GM12864 (cell line): ENCODE measurements around the gene NHS.

Experiments used
- DNase-seq: peaks from one replicate; pipeline ENCODE4 v3.0.0-alpha.2; 2011; ENCODE audit warnings: low read depth
- H3K4me3 ChIP-seq: 2 replicates; pipeline ENCODE4 v1.5.1; 2011; ENCODE audit warnings: mild to moderate bottlenecking, low read depth, low read length, control low read depth
- TF ChIP-seq, protein P1 (sequence below): IDR thresholded peaks from 2 replicates; pipeline ENCODE4 v1.5.1; 2011; ENCODE audit warnings: low read depth, mild to moderate bottlenecking, moderate library complexity, low read length, control low read depth, inconsistent platforms; ENCODE audit errors: missing control alignments

NHS gene

DNA sequence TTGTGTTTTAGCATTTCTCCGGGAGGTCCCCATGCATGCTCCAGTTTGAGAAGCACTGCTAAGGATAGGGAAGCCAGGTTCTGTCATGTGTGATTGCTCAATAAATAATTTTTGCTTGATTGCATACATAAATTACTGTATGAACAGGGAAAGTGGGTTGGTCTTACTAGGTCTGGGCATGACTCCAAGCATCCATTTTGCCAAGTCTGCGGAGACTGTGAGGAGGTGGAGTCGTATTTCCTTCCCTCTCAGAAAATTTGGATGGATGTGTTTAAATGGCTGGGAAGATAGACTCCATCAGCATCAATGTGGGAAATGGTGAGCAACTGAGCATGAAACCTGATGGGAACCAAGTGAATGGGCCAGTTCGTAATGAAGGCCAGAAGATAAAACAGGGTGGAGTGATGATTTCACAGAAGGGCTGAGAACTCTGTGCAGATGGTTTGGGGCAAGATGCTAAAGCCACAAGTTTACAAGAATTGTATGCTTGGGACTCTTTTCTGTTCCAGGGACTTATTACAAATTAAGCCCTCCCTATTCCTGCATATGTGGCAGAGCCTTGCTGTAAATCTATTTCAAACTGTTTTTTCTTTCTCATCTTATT, 84.1 kb downstream of the NHS start:
- no peak overlapping the region for H3K4me3 ChIP-seq
- TF ChIP-seq, protein P1, sequence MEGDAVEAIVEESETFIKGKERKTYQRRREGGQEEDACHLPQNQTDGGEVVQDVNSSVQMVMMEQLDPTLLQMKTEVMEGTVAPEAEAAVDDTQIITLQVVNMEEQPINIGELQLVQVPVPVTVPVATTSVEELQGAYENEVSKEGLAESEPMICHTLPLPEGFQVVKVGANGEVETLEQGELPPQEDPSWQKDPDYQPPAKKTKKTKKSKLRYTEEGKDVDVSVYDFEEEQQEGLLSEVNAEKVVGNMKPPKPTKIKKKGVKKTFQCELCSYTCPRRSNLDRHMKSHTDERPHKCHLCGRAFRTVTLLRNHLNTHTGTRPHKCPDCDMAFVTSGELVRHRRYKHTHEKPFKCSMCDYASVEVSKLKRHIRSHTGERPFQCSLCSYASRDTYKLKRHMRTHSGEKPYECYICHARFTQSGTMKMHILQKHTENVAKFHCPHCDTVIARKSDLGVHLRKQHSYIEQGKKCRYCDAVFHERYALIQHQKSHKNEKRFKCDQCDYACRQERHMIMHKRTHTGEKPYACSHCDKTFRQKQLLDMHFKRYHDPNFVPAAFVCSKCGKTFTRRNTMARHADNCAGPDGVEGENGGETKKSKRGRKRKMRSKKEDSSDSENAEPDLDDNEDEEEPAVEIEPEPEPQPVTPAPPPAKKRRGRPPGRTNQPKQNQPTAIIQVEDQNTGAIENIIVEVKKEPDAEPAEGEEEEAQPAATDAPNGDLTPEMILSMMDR: no peak
- no peak for DNase-seq

DNA sequence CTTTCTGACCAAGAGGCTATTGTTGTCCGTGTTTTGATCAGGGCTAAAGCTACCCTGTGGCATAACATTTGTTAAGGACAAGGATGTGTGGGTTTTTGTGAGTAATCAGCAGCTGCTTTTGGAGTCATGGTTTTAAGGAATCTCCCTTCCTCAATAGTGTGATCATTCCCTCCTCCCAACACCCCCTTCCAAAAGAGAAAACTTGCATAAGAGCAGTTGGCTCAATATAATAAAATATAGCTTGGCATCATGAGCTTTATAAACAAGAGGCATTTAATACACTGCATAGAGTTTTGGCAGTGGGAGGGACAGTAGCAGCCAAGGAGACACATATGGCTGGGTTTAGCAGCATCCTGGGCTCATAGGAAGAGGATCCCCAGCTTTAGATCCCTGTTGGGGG, 84.7 kb downstream of the NHS start:
- TF ChIP-seq, protein P1: no peak
- no peak for DNase-seq
- H3K4me3 ChIP-seq: no peak overlapping the region

DNA sequence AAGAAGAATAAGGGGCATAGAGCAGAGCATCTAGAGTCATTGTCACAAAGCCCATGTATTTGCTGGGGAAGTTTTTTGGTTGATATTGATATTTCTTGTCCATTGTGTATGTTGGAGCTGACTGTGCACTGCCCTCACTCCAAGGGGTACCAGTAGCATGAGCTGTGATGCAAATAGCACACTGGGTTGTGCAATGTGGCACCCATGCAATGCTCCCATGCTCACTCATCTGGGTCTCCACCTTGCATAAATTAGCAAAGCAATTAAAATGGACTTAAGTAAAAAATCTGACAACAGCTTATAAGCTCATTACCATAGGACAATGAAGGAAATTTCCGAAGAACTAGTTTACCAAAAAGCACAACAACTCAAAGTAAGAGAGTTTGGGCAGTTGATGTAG, 87.9 kb downstream of the NHS start:
- H3K4me3 ChIP-seq: no peak overlapping the region
- TF ChIP-seq, protein P1: no peak
- no peak for DNase-seq

DNA sequence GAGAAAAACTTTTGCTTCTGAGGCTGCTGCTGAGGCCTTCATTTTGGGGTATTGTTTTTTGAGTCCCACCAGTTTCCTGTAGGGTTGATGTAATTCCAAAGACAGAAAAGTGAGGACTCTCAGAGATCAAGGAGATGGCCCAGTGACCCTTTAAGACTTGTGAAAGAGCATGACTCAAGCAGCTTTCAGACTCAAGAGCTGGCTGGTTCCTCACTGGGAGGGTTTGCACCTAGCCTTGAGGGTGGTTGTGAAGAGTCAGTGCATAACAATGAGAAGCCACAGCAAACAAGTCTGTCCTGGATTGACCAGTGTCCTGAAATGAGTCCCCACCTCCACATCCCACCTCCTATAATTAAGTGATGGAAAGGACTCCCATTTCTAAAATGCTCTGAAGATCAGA, 89.2 kb downstream of the NHS start:
- TF ChIP-seq, protein P1: no peak
- DNase-seq: no peak
- H3K4me3 ChIP-seq: no peak overlapping the region

DNA sequence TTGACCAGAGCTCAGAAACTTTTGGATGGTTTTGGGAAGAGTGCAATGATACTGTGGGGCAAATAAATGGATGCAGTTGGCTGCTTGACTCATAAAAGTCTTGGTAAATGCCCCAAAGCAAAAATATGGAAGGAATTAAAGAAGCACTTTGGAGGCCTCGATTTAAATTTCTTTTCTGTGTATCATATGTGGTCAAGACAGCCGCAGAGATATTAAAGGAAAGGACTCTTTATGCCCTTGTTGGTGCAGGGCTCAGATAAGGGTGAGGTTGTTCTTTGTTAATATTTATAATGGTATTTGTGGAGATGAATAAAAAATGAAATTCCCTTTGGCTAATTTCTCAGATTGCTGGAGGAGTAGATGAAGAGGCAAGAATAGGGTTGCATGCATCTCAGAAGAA, 90.2 kb downstream of the NHS start:
- H3K4me3 ChIP-seq: no peak overlapping the region
- TF ChIP-seq, protein P1: no peak
- no peak for DNase-seq

DNA sequence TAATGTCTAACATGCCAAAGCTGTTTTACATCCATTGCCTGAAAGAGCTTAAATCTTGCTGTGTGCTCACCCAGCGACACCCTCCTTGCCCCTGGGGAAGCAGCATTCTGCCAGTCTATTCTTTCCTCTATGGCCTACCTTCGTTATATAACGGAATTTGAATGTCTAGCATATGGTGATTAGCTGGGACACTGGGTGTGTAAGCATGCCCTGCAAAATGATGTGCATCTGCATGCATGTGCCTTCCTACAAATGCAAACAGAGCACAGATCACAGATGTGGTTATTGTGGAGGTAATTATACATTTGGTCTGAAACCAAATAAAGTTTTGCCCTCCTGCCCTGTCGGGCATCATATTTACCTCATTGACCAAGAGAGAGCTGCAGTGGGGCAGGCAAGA, 90.8 kb downstream of the NHS start:
- no peak for DNase-seq
- no peak overlapping the region for H3K4me3 ChIP-seq
- TF ChIP-seq, protein P1: no peak

DNA sequence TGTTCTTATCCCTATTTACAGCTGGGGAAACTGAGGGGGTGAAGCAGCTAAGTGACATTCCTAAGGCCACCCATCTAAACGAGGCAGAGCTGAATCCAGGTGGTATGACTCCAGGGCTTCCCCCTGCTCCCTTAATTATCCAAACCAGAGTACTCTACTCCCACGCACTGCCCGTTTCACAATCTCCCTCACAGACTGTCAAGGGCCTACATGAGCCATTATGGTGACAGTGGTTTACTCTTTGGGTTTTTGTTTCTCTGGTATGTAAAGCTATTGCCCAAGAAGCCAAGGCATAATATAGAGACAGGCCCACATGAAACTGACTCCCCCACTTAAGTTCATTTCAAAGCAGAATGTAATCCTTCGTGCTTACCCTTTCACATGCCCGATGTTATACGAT, 95.1 kb downstream of the NHS start:
- DNase-seq: no peak
- no peak overlapping the region for H3K4me3 ChIP-seq
- TF ChIP-seq, protein P1: no peak
